GM18858 (cell line): ENCODE results near the gene ZFPL1.
"Not testable (repeated sequence)": the region's sequence is repeated elsewhere in the genome, so short reads cannot be mapped to it uniquely, and the experiment has no call there.

Experiments
- ATAC-seq: cut with Tn5 transposase; IDR thresholded peaks from one replicate; pipeline ENCODE4 v1.9.1; 2021; ENCODE audit not compliant: unreplicated experiment

The ZFPL1 gene

DNA sequence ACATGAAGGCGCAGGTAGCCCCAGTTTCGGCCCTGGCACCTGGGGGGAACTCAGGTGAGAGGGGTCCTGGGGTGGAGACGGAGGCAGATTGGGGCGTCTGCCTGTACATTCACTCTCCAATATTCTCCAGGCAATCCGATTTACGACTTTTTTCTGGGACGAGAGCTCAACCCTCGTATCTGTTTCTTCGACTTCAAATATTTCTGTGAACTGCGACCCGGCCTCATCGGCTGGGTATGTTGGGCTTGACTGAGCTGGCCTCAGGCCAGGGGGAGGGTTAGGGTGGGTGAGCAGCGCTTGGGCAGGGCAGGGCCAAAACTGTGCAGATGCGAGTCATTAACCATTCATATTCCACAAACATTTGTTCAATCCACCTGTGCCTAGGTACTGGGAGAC lies 29.3 kb downstream of the ZFPL1 start:
- no peak for ATAC-seq

DNA sequence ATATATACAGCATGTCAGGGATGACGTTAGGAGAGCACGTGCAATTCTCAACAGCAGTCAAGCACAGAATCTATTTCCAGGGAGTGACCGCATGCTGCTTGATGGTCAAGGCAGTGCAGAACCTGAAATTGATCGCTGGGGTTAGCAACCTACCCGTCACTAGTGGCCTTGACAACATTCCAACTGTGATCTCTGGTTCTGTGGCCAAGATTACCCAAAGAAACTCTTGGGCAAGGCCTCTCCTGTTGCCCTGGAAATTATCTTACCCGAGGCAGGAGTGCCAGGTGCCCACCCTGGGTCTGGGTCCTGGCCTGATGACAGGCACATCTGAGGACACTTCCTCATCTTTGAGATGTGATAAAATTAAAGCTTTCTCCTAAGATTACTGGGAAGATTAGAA lies 29.8 kb downstream of the ZFPL1 start:
- no peak for ATAC-seq

DNA sequence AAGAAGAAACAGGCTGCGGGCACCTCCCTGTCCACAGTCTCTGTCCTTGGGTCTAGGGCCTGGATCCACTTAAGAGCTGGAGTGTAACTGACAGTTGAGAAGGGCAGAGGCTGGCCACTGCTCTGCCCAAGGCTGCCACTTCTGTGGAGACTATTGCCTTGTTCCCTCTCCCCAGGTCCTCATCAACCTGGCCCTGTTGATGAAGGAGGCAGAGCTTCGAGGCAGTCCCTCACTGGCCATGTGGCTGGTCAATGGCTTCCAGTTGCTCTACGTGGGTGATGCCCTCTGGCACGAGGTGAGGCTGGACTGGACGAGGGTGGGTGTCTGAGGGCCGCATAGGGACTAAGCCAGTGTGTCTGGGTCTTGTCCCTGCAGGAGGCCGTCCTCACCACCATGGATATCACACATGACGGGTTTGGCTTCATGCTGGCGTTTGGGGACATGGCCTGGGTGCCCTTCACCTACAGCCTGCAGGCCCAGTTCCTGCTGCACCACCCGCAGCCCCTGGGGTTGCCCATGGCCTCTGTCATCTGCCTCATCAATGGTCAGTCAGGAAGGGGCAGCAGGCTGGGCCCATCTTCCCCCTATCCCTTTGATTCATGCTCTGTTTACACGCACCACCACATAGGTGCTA lies 30.6 kb downstream of the ZFPL1 start:
- ATAC-seq, result no peak

DNA sequence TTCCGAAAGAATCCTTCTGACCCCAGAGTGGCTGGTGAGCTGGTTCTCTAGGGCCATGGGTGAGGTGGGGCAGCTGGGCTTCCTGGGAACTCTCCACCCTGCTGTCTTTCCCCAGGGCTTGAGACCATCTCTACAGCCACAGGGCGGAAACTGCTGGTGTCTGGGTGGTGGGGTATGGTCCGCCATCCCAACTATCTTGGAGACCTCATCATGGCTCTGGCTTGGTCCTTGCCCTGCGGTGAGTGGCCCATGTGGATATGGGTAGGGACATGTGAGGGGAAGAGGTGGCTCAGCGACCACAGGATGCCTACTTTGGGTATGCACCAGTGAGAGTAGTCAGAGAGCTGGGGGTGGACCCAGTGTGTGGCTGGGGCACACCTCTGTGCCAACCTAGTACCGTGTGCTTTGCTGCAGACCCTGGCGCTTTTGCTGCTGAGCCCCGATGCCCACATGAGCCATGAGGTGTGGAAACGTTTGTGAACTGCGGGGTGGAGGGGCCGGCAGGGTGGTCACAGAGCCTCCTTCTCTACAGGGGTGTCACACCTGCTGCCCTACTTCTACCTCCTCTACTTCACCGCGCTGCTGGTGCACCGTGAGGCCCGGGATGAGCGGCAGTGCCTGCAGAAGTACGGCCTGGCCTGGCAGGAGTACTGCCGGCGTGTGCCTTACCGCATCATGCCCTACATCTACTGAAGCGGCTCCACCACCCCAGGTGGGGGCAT lies 31.5 kb downstream of the ZFPL1 start:
- no peak for ATAC-seq

DNA sequence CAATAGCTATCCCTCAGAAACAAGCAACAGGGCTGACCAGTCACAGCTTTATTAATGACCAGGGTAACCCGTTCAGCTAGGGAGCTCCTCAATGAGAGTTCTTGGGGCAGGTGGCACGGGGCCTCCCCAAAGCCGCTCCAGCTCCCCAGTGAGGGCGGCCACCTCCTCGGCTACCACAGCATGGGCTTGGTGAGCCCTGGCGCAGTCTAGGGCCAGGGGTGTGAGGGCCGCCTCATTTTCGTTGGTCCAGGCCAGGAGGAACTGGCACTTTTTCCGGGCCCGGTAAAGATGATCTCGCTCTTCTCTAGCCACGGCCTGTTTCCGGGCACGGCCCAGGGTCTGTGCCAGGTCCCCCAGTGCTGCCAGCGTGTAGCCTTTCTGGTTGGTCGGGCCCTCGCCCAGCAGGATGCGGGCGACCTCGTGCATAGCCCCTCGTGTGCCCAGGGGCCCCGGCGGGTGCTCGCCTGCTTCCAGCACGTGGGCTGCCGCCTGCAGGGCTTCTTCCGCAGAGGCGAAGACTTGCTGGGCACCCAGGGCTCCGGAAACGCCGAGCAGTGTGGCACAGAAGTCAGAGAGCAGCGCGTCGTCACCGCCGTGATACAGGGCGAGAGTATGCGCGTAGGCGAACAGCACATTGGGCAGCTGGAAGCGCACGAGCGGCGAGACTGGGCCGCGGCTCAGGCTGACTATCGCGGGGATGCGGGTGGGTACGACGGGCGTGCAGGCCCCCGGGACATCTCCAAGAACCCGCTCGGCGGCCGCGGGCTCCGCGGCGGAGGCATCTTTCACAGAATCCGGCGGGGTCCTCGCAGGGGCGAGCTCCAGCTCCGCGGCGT lies 32.6 kb downstream of the ZFPL1 start:
- ATAC-seq, result no peak

DNA sequence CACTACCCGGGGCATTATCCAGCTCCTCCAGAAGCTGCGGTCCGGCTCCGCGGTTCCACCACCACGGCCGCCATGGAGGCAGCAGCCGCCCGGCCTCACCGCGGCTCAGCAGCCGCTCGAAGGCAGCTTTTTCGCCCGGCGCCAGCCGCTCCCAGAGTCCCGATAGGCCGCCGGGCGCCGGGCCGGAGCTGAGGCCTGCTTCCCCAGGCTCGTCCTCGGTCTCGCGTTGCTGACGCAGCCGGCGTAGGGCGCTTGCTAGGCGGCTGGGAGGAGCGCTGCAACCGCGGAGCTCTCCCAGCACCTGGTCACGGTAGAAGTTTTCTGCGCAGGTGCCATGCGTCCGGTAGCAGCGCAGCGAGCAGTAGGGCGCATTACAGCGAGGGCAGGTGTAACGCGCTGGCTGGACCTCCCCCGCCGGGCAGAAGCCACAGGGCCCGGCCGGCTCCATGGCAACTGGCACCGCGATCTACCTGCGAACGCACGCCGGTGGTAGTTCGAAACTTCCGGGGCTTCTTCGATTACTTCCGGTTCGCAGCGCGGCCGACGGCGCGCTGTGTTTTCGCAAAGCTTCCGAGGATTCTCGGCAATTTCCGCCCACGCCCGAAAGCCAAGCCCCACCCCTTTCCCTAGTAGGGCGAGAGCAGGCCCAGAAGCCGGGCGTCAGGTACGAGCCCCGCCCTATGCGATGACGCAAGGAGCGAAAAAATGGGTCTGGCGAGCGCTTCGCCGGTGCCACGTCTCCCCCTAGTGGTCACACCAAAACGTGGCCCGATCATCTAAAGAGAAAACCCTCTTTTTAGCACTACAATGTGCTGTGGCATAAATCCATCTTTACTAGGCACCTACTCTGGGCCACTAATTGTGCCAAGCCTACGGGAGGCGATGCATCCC lies 33.4 kb downstream of the ZFPL1 start, which contains the start of gene ZNHIT2:
TSS of gene ZNHIT2 (minus strand) at position 496 of the 891 bp plus-strand sequence. CDS start at position 448, 48 bp downstream.
- ATAC-seq, result peak; percentile 36

DNA sequence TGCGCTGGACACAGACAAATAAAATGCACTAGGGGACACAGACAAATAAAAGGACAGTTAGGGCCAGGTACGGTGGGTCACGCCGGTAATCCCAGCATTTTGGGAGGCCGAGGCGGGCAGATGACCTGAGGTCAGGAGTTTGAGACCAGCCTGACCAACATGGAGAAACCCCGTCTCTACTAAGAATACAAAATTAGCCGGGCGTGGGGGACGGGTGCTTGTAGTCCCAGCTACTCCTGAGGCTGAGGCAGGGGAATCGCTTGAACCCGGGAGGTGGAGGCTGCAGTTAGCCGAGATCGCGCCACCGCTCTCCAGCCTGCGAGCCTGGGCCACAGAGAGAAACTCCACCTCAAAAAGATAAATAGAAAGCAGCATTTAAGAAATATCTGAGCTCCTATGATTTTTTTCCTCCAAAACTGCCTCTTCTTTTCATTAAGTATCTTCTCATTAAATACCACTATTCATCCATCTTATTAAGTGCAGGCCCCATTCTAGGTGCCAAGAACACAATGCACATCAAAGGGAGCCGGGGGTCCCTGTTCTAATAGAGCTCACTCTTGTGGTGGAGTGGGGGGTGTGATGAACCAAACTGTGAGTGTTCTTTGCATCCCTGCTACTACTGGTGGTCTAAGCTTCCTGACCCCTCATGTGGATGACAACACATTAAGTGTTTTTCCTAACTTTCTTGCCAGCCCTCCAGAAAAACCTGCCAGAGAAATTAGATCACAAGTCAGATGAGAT lies 34.2 kb downstream of the ZFPL1 start:
- ATAC-seq, result no peak

DNA sequence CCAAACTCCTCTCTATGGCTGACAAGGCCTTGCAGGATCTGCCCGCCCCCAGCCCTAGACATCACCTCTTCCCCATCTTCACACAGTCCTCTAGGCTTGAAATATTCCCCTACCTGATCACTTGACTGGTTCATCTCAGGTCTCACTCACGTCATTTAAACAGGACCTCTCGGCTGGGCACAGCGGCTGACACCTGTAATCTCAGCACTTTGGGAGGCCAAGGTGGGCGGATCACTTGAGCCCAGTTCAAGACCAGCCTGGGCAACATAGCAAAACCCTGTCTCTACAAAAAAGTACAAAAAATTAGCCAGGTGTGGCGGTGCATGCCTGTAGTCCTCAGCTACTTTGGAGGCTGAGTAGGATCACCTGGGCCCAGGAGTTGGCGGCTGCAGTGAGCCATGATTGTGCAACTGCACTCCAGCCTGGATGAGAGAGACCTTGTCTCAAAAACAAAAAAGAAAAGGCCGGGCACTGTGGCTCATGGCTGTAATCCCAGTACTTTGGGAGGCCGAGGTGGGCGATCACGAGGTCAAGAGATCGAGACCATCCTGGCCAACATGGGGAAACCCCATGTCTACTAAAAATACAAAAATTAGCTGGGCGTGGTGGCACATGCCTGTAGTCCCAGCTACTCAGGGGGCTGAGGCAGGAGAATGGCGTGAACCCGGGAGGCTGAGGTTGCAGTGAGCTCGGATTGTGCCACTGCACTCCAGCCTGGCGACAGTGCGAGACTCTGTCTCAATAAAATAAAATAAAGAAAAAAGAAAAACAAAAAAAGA lies 35.1 kb downstream of the ZFPL1 start:
- not testable (repeated sequence) for ATAC-seq

DNA sequence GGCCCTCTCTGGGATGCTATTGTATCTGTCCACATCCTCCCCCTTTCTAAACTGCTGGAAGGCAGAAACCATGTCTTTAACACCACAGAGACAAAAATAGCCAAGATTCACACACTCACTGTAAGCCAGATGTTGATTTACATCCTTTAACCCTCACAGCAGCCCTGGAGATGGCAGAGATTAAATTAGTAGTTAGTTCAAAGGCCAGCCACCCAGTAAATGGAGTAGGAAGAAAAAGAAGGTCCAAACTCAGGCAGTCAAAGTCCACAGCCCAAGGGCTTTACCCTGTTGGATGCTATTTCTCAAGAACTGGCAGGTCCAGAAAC lies 35.6 kb downstream of the ZFPL1 start:
- no peak for ATAC-seq

DNA sequence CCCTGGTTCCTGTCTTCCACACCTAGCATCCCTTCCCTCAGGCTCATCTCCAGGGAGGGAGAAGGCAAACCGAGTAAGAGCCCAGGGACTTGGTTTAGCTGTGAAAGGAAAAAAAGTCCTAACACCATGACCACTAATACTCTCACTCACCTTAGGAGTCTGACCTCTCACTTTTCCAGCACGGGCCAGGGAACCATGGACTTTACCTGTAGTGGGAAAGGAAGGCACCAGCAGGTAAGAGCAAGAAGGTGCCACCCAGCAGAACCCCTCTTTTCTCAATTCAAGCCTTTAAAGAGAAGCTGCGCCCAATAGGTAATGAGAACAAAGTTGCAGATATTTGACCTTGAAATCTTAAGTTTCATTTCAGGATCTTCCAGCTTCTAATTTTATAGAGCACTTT lies 36.8 kb downstream of the ZFPL1 start:
- ATAC-seq, result no peak

DNA sequence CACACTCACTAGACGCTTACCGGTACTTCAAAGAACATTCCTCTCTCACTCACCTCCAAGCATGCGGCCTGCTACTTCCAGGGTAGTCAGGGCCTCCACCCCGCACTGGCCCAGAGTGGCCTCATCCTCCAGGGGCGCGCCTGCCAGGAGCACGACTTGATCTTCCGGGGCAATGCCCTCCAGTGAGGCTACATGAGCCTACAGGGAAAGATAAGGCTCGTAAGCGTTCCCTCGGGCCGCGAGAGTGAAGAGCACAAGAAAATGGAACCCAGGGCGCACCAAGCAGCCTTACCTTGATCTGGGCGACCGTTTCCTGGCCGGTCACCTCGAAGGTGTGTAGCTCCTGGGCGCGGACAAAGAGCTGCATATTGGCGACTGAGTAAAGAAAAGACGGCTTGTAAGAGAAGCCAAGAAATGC lies 37.4 kb downstream of the ZFPL1 start:
- no peak for ATAC-seq

DNA sequence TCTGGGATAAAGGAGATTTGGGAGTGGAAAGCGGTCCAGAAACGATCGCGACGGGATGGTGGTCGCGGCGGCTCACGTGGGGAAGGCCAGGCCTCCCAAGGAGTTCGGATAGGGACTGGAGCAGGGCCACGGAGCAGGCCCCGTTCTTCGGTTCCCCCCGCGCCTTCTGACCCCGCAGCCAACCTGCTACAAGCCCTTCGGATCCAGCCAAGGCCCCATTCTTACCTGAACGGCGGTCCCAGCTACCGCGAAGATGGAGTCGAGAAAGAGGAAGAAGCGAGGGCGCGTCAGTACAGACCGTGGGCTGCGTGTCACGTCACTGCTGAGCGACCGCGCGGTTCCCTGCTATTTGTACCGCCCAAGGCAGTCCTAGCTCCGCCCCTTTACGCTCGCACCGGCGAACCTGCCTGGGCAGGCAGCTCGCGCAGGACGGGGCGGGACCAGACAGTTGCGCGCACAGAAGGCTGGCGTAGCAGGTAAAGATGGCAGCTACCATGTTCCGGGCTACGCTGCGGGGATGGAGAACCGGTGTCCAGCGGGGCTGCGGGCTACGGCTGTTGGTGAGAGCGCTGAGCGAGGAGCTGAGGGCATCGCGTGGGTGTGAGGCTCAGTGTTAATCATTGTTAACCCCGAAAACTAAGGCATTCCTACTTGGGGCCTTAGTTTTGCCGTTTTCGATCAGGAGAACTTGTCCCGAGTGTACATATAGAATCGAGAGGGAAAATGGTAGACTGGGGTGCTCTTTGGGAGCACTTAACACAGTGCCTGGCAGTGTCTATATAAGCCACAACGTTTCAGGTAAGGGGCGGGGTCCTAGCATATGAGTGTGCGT lies 38.1 kb downstream of the ZFPL1 start, which contains the start of the genes FAU and MRPL49:
TSS of gene FAU (minus strand) at position 270 of the 832 bp plus-strand sequence. CDS start 321 bp downstream, outside the sequence.
TSS of gene MRPL49 (plus strand) at position 457 of the 832 bp plus-strand sequence. CDS start at position 483, 26 bp downstream.
- peak; percentile 58 for ATAC-seq

DNA sequence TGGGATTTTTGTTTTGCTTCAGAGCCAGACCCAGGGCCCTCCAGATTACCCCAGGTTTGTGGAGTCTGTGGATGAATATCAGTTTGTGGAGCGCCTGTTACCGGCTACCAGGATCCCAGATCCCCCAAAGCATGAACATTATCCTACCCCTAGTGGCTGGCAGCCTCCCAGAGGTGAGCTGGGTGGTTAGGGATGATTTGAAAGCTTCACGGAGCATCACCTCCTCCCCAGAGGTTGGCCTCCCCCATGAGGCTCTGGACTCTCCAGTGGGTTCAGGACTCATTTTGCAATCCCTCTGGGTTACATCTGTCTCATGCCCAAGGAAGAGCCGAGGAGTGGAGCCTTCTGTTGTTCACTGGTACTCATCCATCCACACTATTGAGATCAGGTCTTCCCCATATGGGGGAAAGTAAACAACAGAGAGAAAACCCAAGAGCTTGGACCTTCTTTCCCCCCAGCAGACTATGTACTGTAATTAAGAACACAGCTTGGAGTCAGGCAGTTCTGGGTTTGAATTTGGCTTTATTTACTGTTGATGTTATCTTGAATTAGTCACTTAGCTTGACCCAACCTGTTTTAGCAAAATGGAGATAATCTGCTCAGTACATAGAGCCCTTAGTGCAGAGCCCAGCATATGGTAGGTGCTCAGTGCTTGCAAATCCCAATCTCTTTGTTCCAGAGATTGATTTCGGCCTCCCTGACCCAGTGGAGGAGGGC lies 40.6 kb downstream of the ZFPL1 start:
- no peak for ATAC-seq

DNA sequence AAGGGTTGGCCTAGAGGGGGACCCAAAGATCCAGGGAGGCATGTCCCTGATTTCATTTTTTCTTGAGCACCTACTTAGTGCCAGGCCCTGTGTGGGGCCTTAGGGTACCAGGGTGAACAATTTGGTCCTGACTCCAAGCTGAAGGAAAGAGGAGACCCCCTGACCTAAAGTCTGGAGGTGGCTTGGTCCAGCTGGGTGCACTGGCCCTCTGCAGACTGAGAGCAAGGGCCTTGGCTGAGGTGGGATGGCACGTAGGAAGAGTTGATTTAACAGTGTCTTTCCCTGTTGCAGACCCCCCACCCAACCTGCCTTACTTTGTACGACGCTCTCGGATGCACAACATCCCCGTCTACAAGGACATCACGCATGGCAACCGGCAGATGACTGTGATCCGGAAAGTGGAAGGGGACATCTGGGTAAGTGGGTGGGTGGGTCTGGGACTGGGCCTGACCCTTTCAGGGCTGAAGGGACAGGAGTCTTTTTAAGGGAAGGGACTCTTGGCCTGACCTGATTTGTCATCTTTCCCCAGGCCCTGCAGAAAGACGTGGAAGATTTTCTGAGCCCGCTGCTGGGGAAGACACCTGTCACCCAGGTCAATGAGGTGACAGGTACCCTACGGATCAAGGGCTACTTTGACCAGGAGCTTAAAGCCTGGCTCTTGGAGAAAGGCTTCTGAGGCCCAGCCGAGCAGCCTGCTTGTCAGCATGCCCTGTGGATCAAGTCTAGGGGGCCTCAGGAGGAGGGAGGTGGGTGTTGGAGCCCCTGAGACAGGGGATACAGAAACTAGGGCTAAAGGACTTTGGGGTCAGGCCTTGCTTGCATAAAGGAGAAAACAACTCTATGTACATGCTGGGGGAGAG lies 41.4 kb downstream of the ZFPL1 start:
- ATAC-seq, result no peak

DNA sequence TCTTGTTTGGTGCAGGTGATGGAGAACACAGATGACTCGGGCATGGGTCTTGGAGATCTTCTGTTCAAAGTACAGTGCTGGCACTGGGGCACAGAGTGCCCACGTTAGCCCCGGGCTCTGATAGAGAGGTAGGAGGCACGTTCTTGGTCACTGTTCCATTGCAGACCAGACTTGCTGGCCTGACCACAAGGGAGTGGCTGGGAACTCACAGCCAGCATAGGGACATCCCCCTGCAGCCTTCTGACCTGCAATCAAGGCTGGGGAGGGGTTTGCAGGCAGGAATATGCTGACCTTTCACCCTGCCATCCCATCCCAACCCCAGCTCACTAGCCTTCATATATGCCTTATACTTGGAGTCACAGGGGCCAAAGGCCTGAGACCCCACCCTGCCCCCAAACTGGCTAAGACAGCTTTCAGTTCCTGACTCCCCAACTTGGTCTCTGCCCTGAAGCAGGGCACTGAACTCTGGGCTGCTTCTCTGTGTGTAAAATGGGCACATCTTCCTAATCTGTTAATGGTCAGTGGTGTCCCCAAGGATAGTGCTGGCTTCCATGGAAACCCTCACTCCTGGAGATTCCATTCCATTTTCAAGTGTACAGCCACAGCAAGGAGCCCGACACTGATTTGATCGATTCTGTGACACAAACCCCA lies 42.7 kb downstream of the ZFPL1 start:
- no peak for ATAC-seq

DNA sequence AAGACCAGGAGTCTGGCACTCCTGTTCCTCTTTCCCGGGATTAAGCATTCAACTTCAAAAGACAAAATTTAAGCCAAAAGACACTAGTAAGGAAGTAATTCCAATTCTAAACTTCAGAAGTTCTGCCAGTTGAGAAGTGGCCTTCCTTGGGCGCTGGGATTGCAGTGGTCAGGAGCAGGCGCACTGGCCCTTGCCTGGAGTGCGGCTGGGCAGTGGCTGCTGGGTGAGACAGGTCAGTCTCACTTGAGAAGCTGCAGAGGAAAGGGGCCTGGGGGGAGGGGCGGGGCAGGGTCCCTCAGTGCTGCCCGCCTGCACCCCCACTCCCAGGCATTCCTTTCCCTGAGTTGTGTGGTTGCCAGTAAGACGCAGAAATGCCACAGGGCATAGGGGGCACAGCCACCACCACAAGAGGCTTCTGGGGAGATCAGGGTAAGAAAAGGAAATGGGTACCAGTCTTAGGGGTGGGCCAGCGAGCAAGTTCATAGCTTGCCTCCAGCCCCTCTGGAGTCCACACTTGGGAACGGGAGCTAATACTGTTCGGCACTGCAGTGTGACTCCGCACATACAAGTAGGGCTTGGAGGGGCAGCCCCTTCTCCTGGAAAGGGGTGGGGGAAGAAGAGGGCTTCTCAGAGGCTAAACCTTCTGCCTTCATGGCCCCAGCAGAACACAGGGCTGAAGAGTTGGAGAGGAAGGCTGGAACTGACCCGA lies 43.6 kb downstream of the ZFPL1 start:
- ATAC-seq, result no peak
